Endodermal cell (in vitro differentiated cells): Measurements from ENCODE around the gene TLE5. TPM values are rescaled to one million over a fixed set of nuclear protein-coding genes. Genes with fewer than 3 reads are reported as not detected.
A peak's percentile ranks its signal among the peaks of the same experiment; 100 is the strongest.

Source experiments
- DNase-seq: peaks from one replicate; pipeline ENCODE4 v3.0.0-alpha.2; 2017
- H3K27ac ChIP-seq: 2 replicates; pipeline ENCODE4 v1.5.1; 2013; ENCODE audit warnings: mild to moderate bottlenecking, low read depth, low read length, moderate library complexity
- H3K27me3 ChIP-seq: 2 replicates; pipeline ENCODE4 v1.6.1; 2013; ENCODE audit warnings: mild to moderate bottlenecking, low read length, moderate library complexity; ENCODE audit not compliant: insufficient read depth, control insufficient read depth, poor library complexity, severe bottlenecking
- H3K36me3 ChIP-seq: 2 replicates; pipeline ENCODE4 v1.7.0; 2013; ENCODE audit warnings: mild to moderate bottlenecking, low read length, moderate library complexity; ENCODE audit not compliant: control insufficient read depth, insufficient read depth
- H3K4me1 ChIP-seq: one replicate; pipeline ENCODE4 v1.7.0; 2013; ENCODE audit warnings: low read length; ENCODE audit not compliant: control insufficient read depth, insufficient read depth
- H3K4me3 ChIP-seq: 2 replicates; pipeline ENCODE4 v1.5.1; 2013; ENCODE audit warnings: mild to moderate bottlenecking, low read length, moderate library complexity
- H3K9ac ChIP-seq: 2 replicates; pipeline ENCODE4 v1.6.1; 2013; ENCODE audit warnings: mild to moderate bottlenecking, low read length, moderate library complexity; ENCODE audit not compliant: poor library complexity, severe bottlenecking; ENCODE audit errors: extremely low read depth
- H3K9me3 ChIP-seq: 2 replicates; pipeline ENCODE4 v1.6.1; 2013; ENCODE audit warnings: mild to moderate bottlenecking, low read length, moderate library complexity; ENCODE audit not compliant: control insufficient read depth
- H3K27ac Mint-ChIP-seq: 2 replicates; pipeline ENCODE4 v1.8.0; 2020; ENCODE audit warnings: mixed read lengths
- H3K27me3 Mint-ChIP-seq: 2 replicates; pipeline ENCODE4 v1.8.0; 2021; ENCODE audit warnings: mild to moderate bottlenecking, mixed read lengths; ENCODE audit not compliant: insufficient read depth
- H3K36me3 Mint-ChIP-seq: 2 replicates; pipeline ENCODE4 v1.8.0; 2020; ENCODE audit warnings: low read depth, mixed read lengths
- H3K4me1 Mint-ChIP-seq: 2 replicates; pipeline ENCODE4 v1.8.0; 2020; ENCODE audit warnings: mixed read lengths
- H3K4me3 Mint-ChIP-seq: 2 replicates; pipeline ENCODE4 v1.8.0; 2020; ENCODE audit warnings: mild to moderate bottlenecking, moderate library complexity, mixed read lengths
- H3K9me3 Mint-ChIP-seq: 2 replicates; pipeline ENCODE4 v1.8.0; 2020; ENCODE audit warnings: mild to moderate bottlenecking, mixed read lengths
- WGBS, 2 experiments: methylation state at CpG; one replicate each; pipeline versions ENCODE4 v1.1.5 to v1.1.7; 2013; ENCODE audit warnings: missing lambda C conversion rate in 2 of 2, mixed read lengths in 1 of 2; ENCODE audit not compliant: insufficient coverage in 1 of 2, insufficient read length in 1 of 2; 5-methylcytosine and 5-hydroxymethylcytosine counted together
- total RNA-seq, 2 donors: library from RNA; stranded (reverse); fragmentation: NEBNext Ultra II Directional in 1 of 2; extraction: Animal tissue kit (Norgen Biotek cat#: 25700) in 1 of 2; gene quantifications; 2 replicates in 1 of 2; 3 replicates in 1 of 2; pipeline ENCODE4 v1.2.1, GENCODE V29; 2021
- TF ChIP-seq, protein P1 (sequence below): fragments of 200-600 bp; sonication (generic); conservative IDR thresholded peaks from 2 replicates; pipeline ENCODE4 v1.5.0; 2021; ENCODE audit warnings: antibody characterized with exemption, mild to moderate bottlenecking

TLE5 gene
- total RNA-seq, 2 donors from 2014 or later: 488 to 575 TPM

GRCh38 chr19:3058821-3059314 lies 3.4 kb downstream of the TLE5 start:
- no peaks in the 10 kb centered on the region for H3K27me3 Mint-ChIP-seq
- Histone ChIP-seq H3K4me3 (no peak overlapping the region), H3K9ac (no peak overlapping the region), H3K9me3 (no peaks in the 10 kb centered on the region), H3K4me1 (peaks cover 13% of the 10 kb centered on the region), H3K27me3 (no peaks in the 10 kb centered on the region), H3K27ac (no peak overlapping the region), H3K36me3 (peaks cover 59% of the 10 kb centered on the region)
- H3K4me3 Mint-ChIP-seq: no peak overlapping the region
- no peaks in the 10 kb centered on the region for H3K9me3 Mint-ChIP-seq
- 92 to 96% methylated on average over 5 to 10 of the region's 10 CpGs for WGBS, 2 experiments
- H3K4me1 Mint-ChIP-seq: peaks cover 34% of the 10 kb centered on the region
- DNase-seq: peak; percentile 24
- TF ChIP-seq, protein P1, sequence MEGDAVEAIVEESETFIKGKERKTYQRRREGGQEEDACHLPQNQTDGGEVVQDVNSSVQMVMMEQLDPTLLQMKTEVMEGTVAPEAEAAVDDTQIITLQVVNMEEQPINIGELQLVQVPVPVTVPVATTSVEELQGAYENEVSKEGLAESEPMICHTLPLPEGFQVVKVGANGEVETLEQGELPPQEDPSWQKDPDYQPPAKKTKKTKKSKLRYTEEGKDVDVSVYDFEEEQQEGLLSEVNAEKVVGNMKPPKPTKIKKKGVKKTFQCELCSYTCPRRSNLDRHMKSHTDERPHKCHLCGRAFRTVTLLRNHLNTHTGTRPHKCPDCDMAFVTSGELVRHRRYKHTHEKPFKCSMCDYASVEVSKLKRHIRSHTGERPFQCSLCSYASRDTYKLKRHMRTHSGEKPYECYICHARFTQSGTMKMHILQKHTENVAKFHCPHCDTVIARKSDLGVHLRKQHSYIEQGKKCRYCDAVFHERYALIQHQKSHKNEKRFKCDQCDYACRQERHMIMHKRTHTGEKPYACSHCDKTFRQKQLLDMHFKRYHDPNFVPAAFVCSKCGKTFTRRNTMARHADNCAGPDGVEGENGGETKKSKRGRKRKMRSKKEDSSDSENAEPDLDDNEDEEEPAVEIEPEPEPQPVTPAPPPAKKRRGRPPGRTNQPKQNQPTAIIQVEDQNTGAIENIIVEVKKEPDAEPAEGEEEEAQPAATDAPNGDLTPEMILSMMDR: no peak
- peaks cover 48% of the 10 kb centered on the region for H3K36me3 Mint-ChIP-seq
- H3K27ac Mint-ChIP-seq: no peak overlapping the region

GRCh38 chr19:3058009-3058820 lies 4.1 kb downstream of the TLE5 start:
- Histone ChIP-seq H3K9me3 (no peaks in the 10 kb centered on the region), H3K27ac (no peak overlapping the region), H3K36me3 (peaks cover 61% of the 10 kb centered on the region), H3K4me3 (no peak overlapping the region), H3K27me3 (no peaks in the 10 kb centered on the region), H3K4me1 (peaks cover 13% of the 10 kb centered on the region), H3K9ac (no peak overlapping the region)
- no peaks in the 10 kb centered on the region for H3K9me3 Mint-ChIP-seq
- whole genome bisulfite sequencing, 2 experiments: 91 to 94% methylated on average over 13 to 19 of the region's 20 CpGs
- peak overlapping the region; percentile 70 for H3K27ac Mint-ChIP-seq
- peak overlapping the region; percentile 36 for H3K4me3 Mint-ChIP-seq
- peaks cover 34% of the 10 kb centered on the region for H3K4me1 Mint-ChIP-seq
- DNase-seq: peak; percentile 36
- TF ChIP-seq, protein P1: no peak
- no peaks in the 10 kb centered on the region for H3K27me3 Mint-ChIP-seq
- H3K36me3 Mint-ChIP-seq: peaks cover 48% of the 10 kb centered on the region

- WGBS, 2 experiments: 39 to 51% methylated on average over 12 to 26 of the region's 26 CpGs
- H3K4me1 Mint-ChIP-seq: peaks cover 32% of the 10 kb centered on the region
- peak overlapping the region; percentile 80 for H3K27ac Mint-ChIP-seq
- H3K4me3 ChIP-seq: peak overlapping the region; percentile 64
- H3K27ac ChIP-seq: peak overlapping the region; percentile 55
- H3K9me3 ChIP-seq: no peaks in the 10 kb centered on the region
- peaks cover 64% of the 10 kb centered on the region for H3K36me3 ChIP-seq
- H3K27me3 ChIP-seq: no peaks in the 10 kb centered on the region
- no peaks in the 10 kb centered on the region for H3K27me3 Mint-ChIP-seq
- H3K4me1 ChIP-seq: peaks cover 13% of the 10 kb centered on the region
- DNase-seq: peak; percentile 79
- peaks cover 53% of the 10 kb centered on the region for H3K36me3 Mint-ChIP-seq
- peak overlapping the region; percentile 59 for H3K9ac ChIP-seq
- peak overlapping the region; percentile 36 for H3K4me3 Mint-ChIP-seq
- TF ChIP-seq, protein P1: no peak
- no peaks in the 10 kb centered on the region for H3K9me3 Mint-ChIP-seq
Measured at GRCh38 chr19:3057275-3057714, 5.0 kb downstream of the TLE5 start.
